ENCODE data around the gene OR13F1.

Gene OR13F1

DNA sequence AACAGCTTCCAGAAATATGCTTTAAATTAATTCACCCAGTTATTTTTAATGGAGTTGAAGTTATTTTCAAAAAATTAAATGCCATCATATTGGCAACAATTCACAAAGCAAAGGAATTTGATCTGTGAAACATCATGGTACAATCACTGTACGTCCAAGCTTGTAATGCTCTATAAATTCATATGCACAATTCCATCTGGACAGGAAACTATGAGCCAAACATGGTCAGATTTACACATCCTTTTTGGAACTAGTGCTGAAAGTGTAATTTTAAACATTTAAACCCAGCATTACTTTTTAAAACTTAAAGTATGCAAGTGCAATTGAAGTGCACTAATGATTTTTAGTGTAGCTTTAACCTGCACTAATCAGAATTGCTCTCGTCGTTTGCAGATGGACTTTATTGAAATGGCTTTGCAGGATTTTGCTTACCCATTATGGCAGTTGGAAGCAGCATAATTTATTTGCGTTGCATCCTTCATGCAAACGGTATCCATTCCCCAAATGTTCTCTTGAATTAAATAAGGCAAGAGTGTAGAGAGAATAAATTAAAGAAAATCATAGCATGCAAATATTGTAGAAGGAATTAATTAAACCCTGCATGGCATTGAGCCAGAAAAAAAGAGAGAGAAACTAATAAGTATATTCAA is 21.0 kb upstream of the OR13F1 start:
- H3K4me2 ChIP-seq (ENCODE audit: low read length): no peak overlapping the region

GRCh38 chr9:104485014-104485413 is 19.0 kb upstream of the OR13F1 start:
- no peak overlapping the region for H3K27ac ChIP-seq (ENCODE audit: low read length)
- H3K4me2 ChIP-seq (ENCODE audit: low read length): no peak overlapping the region
- H3K36me3 ChIP-seq (replicated peaks; ENCODE audit: low read depth, low read length): no peaks in the 10 kb centered on the region
- H4K20me1 ChIP-seq (ENCODE audit: insufficient read depth, low read length): no peaks in the 10 kb centered on the region
- no peak overlapping the region for H3K4me3 ChIP-seq (ENCODE audit: low read length)
- H2AFZ ChIP-seq (ENCODE audit: low read depth, low read length): no peak overlapping the region
- TF ChIP-seq, protein P1, sequence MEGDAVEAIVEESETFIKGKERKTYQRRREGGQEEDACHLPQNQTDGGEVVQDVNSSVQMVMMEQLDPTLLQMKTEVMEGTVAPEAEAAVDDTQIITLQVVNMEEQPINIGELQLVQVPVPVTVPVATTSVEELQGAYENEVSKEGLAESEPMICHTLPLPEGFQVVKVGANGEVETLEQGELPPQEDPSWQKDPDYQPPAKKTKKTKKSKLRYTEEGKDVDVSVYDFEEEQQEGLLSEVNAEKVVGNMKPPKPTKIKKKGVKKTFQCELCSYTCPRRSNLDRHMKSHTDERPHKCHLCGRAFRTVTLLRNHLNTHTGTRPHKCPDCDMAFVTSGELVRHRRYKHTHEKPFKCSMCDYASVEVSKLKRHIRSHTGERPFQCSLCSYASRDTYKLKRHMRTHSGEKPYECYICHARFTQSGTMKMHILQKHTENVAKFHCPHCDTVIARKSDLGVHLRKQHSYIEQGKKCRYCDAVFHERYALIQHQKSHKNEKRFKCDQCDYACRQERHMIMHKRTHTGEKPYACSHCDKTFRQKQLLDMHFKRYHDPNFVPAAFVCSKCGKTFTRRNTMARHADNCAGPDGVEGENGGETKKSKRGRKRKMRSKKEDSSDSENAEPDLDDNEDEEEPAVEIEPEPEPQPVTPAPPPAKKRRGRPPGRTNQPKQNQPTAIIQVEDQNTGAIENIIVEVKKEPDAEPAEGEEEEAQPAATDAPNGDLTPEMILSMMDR (IDR thresholded peaks at IDR 0.05; ENCODE audit: low read depth, low read length): no peak
- no peak for TF ChIP-seq EZH2phosphoT487 (IDR thresholded peaks at IDR 0.05; ENCODE audit: low read depth)
- H3K4me1 ChIP-seq (ENCODE audit: low read length): no peaks in the 10 kb centered on the region
- no peak overlapping the region for H3K9ac ChIP-seq (ENCODE audit: low read length)
- H3K79me2 ChIP-seq (ENCODE audit: low read length): no peaks in the 10 kb centered on the region
- no peaks in the 10 kb centered on the region for H3K27me3 ChIP-seq (ENCODE audit: low read depth, low read length)
- H3K9me3 ChIP-seq (ENCODE audit: insufficient read depth, low read length): no peaks in the 10 kb centered on the region

More for the DNA sequence above, 21.0 kb upstream of the OR13F1 start:
- no peak overlapping the region for H3K27ac ChIP-seq (ENCODE audit: low read length)
- no peaks in the 10 kb centered on the region for H3K9me3 ChIP-seq (ENCODE audit: insufficient read depth, low read length)
- H3K4me1 ChIP-seq (ENCODE audit: low read length): no peaks in the 10 kb centered on the region
- TF ChIP-seq, protein P1 (IDR thresholded peaks at IDR 0.05; ENCODE audit: low read depth, low read length): no peak
- TF ChIP-seq EZH2phosphoT487 (IDR thresholded peaks at IDR 0.05; ENCODE audit: low read depth): no peak
- no peak overlapping the region for H2AFZ ChIP-seq (ENCODE audit: low read depth, low read length)
- H3K79me2 ChIP-seq (ENCODE audit: low read length): no peaks in the 10 kb centered on the region
- no peaks in the 10 kb centered on the region for H4K20me1 ChIP-seq (ENCODE audit: insufficient read depth, low read length)
- no peaks in the 10 kb centered on the region for H3K36me3 ChIP-seq (replicated peaks; ENCODE audit: low read depth, low read length)
- no peaks in the 10 kb centered on the region for H3K27me3 ChIP-seq (ENCODE audit: low read depth, low read length)
- no peak overlapping the region for H3K9ac ChIP-seq (ENCODE audit: low read length)
- no peak overlapping the region for H3K4me3 ChIP-seq (ENCODE audit: low read length)

DNA sequence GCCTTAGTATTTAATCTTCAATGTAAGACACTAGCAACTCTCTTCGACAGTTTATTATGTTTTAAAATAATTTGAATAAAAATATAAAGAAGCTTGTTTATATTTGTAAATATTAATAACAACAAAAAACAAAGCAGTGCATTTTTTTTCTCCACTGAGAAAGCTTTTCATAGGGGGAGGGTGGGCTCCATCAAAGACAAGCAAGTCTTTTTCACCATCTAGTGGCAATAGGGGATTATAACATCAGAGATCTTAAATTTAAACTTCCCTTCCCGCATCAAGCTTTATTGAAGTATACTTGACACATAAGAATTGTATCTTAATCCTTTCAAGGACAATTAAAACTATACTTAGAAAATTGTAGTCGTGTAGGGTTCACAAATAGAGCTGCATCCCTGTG is 9.3 kb upstream of the OR13F1 start:
- Histone ChIP-seq H3K27me3 (ENCODE audit: low read depth, low read length) (no peaks in the 10 kb centered on the region), H3K4me3 (ENCODE audit: low read length) (no peak overlapping the region), H3K36me3 (replicated peaks; ENCODE audit: low read depth, low read length) (no peaks in the 10 kb centered on the region), H3K79me2 (ENCODE audit: low read length) (no peaks in the 10 kb centered on the region), H4K20me1 (ENCODE audit: insufficient read depth, low read length) (no peaks in the 10 kb centered on the region), H3K4me2 (ENCODE audit: low read length) (no peak overlapping the region), H2AFZ (ENCODE audit: low read depth, low read length) (no peak overlapping the region), H3K9ac (ENCODE audit: low read length) (no peak overlapping the region), H3K4me1 (ENCODE audit: low read length) (no peaks in the 10 kb centered on the region), H3K9me3 (ENCODE audit: insufficient read depth, low read length) (no peaks in the 10 kb centered on the region), H3K27ac (ENCODE audit: low read length) (no peak overlapping the region)
- TF ChIP-seq, protein P1 (IDR thresholded peaks at IDR 0.05; ENCODE audit: low read depth, low read length): peak; percentile 47
- no peak for TF ChIP-seq EZH2phosphoT487 (IDR thresholded peaks at IDR 0.05; ENCODE audit: low read depth)

DNA sequence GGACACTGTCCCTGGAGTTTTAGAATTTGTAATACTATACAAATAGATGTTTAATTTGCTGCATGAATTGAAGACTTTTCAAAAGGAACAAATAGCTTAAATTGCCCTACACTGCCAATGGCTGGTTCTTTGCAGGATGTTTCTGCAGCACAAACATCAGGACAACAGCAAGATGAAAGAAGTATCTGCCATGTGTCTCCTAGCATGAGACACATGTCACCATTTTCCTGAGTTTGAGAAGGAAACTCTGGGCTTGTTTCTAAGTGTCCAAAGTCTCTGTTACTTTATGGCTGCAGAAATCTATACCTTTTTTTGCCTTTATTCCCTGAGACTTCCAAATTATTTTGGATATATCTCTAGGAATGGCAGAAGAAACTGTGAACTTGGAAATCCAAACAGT is 623 bp upstream of the OR13F1 start:
- TF ChIP-seq EZH2phosphoT487 (IDR thresholded peaks at IDR 0.05; ENCODE audit: low read depth): no peak
- TF ChIP-seq, protein P1 (IDR thresholded peaks at IDR 0.05; ENCODE audit: low read depth, low read length): no peak
- Histone ChIP-seq H3K79me2 (ENCODE audit: low read length) (no peaks in the 10 kb centered on the region), H4K20me1 (ENCODE audit: insufficient read depth, low read length) (no peaks in the 10 kb centered on the region)

More for the DNA sequence above, 623 bp upstream of the OR13F1 start:
- Histone ChIP-seq H3K27ac (ENCODE audit: low read length) (no peak overlapping the region), H3K9ac (ENCODE audit: low read length) (no peak overlapping the region), H3K4me3 (ENCODE audit: low read length) (no peak overlapping the region), H3K4me1 (ENCODE audit: low read length) (no peaks in the 10 kb centered on the region), H3K27me3 (ENCODE audit: low read depth, low read length) (no peaks in the 10 kb centered on the region), H3K9me3 (ENCODE audit: insufficient read depth, low read length) (no peaks in the 10 kb centered on the region), H2AFZ (ENCODE audit: low read depth, low read length) (no peak overlapping the region), H3K4me2 (ENCODE audit: low read length) (no peak overlapping the region), H3K36me3 (replicated peaks; ENCODE audit: low read depth, low read length) (no peaks in the 10 kb centered on the region)
